ENCODE results near the gene SP100.
"Not testable (repeated sequence)": the region's sequence is repeated elsewhere in the genome, so short reads cannot be mapped to it uniquely, and the experiment has no call there.

GRCh38 chr2:230398698-230399097 lies 17.3 kb upstream of the SP100 start:
- not testable (repeated sequence) for TF ChIP-seq CTCF, POLR2A (IDR thresholded peaks at IDR 0.05)

All from testis (tissue), 2 donors.